WTC11 (cell line): ENCODE data around the gene KCNK7. TPM values are rescaled to one million over a fixed set of nuclear protein-coding genes. Genes with fewer than 3 reads are reported as not detected.
A peak's percentile ranks its signal among the peaks of the same experiment; 100 is the strongest.

Experiments
- ATAC-seq: fragments of 200-7000 bp; cut with Tn5 transposase; 2 replicates; pipeline ENCODE4 v1.10.0; 2021; ENCODE audit warnings: mild to moderate bottlenecking, moderate library complexity
- CTCF ChIA-PET: fragments of 300-600 bp; sonication (Branson Sonifier 250); formaldehyde crosslinking; loops from one replicate; lab custom pipeline; 2021; ENCODE audit warnings: antibody characterized with exemption; lab: Charles Lee
- POLR2A ChIA-PET: fragments of 350-600 bp; sonication (Branson Sonifier 250); formaldehyde crosslinking; loops from one replicate; lab custom pipeline; 2021; ENCODE audit warnings: antibody characterized with exemption; lab: Charles Lee
- DNase-seq: peaks from one replicate; pipeline ENCODE4 v3.0.0; 2021; ENCODE audit warnings: low spot score
- H3K27ac Mint-ChIP-seq: 2 replicates; pipeline ENCODE4 v1.8.0; 2021; ENCODE audit warnings: mixed read lengths
- H3K27me3 Mint-ChIP-seq: 2 replicates; pipeline ENCODE4 v1.8.0; 2021; ENCODE audit warnings: low read depth, mild to moderate bottlenecking, moderate library complexity, mixed read lengths
- H3K36me3 Mint-ChIP-seq: 2 replicates; pipeline ENCODE4 v1.8.0; 2021; ENCODE audit warnings: mixed read lengths
- H3K4me1 Mint-ChIP-seq: 2 replicates; pipeline ENCODE4 v1.8.0; 2022; ENCODE audit warnings: mixed read lengths
- H3K4me3 Mint-ChIP-seq: 2 replicates; pipeline ENCODE4 v1.8.0; 2021; ENCODE audit warnings: mild to moderate bottlenecking, moderate library complexity, mixed read lengths
- H3K9me3 Mint-ChIP-seq: 2 replicates; pipeline ENCODE4 v1.8.0; 2021; ENCODE audit warnings: mixed read lengths
- ELF4 ChIP-seq: sonication (generic); formaldehyde crosslinking; IDR thresholded peaks from 2 replicates; pipeline ENCODE4 v1.8.1; 2022; ENCODE audit warnings: low read depth, mild to moderate bottlenecking, moderate library complexity, missing genetic modification reagents
- GABPB1 ChIP-seq: sonication (generic); formaldehyde crosslinking; IDR thresholded peaks from 2 replicates; pipeline ENCODE4 v1.8.1; 2023; ENCODE audit warnings: mild to moderate bottlenecking, missing genetic modification reagents
- HMGA2 ChIP-seq: fragments of 250-450 bp; sonication (Bioruptor Pico); IDR thresholded peaks from 2 replicates; pipeline ENCODE4 v1.4.0; 2021; ENCODE audit warnings: mild to moderate bottlenecking, moderate library complexity
- MYBL2 ChIP-seq: sonication (generic); formaldehyde crosslinking; IDR thresholded peaks from 2 replicates; pipeline ENCODE4 v1.8.1; 2023; ENCODE audit warnings: mild to moderate bottlenecking, moderate library complexity, missing genetic modification reagents
- NFYB ChIP-seq: sonication (generic); formaldehyde crosslinking; conservative IDR thresholded peaks from 2 replicates; pipeline ENCODE4 v1.8.0; 2022; ENCODE audit warnings: low read depth, missing genetic modification reagents
- SP1 ChIP-seq: sonication (generic); formaldehyde crosslinking; conservative IDR thresholded peaks from 2 replicates; pipeline ENCODE4 v1.8.1; 2022; ENCODE audit warnings: missing genetic modification reagents
- TEAD4 ChIP-seq: sonication (generic); formaldehyde crosslinking; IDR thresholded peaks from 2 replicates; pipeline ENCODE4 v1.8.0; 2022; ENCODE audit warnings: mild to moderate bottlenecking, missing genetic modification reagents
- total RNA-seq: library from RNA; stranded (reverse); gene quantifications from 3 replicates; pipeline ENCODE4 v1.2.3, GENCODE V29; 2021
- TF ChIP-seq, protein P1 (sequence below): sonication (generic); formaldehyde crosslinking; conservative IDR thresholded peaks from 2 replicates; pipeline ENCODE4 v1.8.1; 2023; ENCODE audit warnings: mild to moderate bottlenecking, low read depth, missing genetic modification reagents, moderate library complexity
- TF ChIP-seq, protein P2 (sequence below): sonication (generic); formaldehyde crosslinking; IDR thresholded peaks from 2 replicates; pipeline ENCODE4 v1.8.0; 2023; ENCODE audit warnings: mild to moderate bottlenecking, missing genetic modification reagents
- TF ChIP-seq, protein P3 (sequence below): sonication (generic); formaldehyde crosslinking; IDR thresholded peaks from 2 replicates; pipeline ENCODE4 v1.8.0; 2022; ENCODE audit warnings: mild to moderate bottlenecking, missing genetic modification reagents
- TF ChIP-seq, protein P4 (sequence below): sonication (generic); formaldehyde crosslinking; IDR thresholded peaks from 2 replicates; pipeline ENCODE4 v1.8.0; 2023; ENCODE audit warnings: missing genetic modification reagents
- TF ChIP-seq, protein P5 (sequence below): sonication (generic); formaldehyde crosslinking; IDR thresholded peaks from 2 replicates; pipeline ENCODE4 v1.8.0; 2022; ENCODE audit warnings: mild to moderate bottlenecking, missing genetic modification reagents
- TF ChIP-seq, protein P6 (sequence below): sonication (generic); formaldehyde crosslinking; IDR thresholded peaks from 2 replicates; pipeline ENCODE4 v1.8.1; 2023; ENCODE audit warnings: mild to moderate bottlenecking, missing genetic modification reagents
- TF ChIP-seq, protein P7 (sequence below): fragments of 250-450 bp; sonication (Bioruptor Pico); IDR thresholded peaks from 2 replicates; pipeline ENCODE4 v1.8.0; 2021; ENCODE audit warnings: mild to moderate bottlenecking
- TF ChIP-seq, protein P8 (sequence below): sonication (generic); formaldehyde crosslinking; IDR thresholded peaks from 2 replicates; pipeline ENCODE4 v1.8.0; 2023; ENCODE audit warnings: missing genetic modification reagents, mild to moderate bottlenecking, borderline replicate concordance
- TF ChIP-seq, protein P9 (sequence below): sonication (generic); formaldehyde crosslinking; IDR thresholded peaks from 2 replicates; pipeline ENCODE4 v1.8.1; 2023; ENCODE audit warnings: mild to moderate bottlenecking, missing genetic modification reagents, moderate library complexity

The KCNK7 gene
- total RNA-seq, 1 experiment from 2014 or later = 1.4 TPM

DNA sequence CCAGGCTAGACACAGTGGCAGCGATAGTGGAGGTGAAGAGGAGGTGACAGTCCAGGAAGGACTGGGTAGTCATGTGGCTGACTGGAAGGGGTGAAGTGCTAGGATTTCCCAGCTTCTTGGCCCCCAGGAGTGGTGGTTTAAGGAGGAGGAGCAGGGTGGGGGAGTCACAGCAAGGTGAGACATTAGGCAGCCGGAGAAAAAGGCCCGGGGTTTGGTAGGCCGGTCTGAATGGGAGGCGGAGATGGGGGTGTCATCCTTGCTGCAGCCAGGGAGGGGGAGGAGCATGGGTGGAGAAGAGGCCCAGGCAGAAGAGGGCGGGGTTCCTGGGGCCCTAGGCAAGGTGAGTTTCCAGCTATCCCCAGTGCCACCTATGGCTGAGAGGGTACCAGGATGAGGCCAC is 48.4 kb upstream of the KCNK7 start (continued):
- TF ChIP-seq, protein P1, sequence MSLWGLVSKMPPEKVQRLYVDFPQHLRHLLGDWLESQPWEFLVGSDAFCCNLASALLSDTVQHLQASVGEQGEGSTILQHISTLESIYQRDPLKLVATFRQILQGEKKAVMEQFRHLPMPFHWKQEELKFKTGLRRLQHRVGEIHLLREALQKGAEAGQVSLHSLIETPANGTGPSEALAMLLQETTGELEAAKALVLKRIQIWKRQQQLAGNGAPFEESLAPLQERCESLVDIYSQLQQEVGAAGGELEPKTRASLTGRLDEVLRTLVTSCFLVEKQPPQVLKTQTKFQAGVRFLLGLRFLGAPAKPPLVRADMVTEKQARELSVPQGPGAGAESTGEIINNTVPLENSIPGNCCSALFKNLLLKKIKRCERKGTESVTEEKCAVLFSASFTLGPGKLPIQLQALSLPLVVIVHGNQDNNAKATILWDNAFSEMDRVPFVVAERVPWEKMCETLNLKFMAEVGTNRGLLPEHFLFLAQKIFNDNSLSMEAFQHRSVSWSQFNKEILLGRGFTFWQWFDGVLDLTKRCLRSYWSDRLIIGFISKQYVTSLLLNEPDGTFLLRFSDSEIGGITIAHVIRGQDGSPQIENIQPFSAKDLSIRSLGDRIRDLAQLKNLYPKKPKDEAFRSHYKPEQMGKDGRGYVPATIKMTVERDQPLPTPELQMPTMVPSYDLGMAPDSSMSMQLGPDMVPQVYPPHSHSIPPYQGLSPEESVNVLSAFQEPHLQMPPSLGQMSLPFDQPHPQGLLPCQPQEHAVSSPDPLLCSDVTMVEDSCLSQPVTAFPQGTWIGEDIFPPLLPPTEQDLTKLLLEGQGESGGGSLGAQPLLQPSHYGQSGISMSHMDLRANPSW (CRISPR knock-in tag) = no peak
- TF ChIP-seq, protein P2, sequence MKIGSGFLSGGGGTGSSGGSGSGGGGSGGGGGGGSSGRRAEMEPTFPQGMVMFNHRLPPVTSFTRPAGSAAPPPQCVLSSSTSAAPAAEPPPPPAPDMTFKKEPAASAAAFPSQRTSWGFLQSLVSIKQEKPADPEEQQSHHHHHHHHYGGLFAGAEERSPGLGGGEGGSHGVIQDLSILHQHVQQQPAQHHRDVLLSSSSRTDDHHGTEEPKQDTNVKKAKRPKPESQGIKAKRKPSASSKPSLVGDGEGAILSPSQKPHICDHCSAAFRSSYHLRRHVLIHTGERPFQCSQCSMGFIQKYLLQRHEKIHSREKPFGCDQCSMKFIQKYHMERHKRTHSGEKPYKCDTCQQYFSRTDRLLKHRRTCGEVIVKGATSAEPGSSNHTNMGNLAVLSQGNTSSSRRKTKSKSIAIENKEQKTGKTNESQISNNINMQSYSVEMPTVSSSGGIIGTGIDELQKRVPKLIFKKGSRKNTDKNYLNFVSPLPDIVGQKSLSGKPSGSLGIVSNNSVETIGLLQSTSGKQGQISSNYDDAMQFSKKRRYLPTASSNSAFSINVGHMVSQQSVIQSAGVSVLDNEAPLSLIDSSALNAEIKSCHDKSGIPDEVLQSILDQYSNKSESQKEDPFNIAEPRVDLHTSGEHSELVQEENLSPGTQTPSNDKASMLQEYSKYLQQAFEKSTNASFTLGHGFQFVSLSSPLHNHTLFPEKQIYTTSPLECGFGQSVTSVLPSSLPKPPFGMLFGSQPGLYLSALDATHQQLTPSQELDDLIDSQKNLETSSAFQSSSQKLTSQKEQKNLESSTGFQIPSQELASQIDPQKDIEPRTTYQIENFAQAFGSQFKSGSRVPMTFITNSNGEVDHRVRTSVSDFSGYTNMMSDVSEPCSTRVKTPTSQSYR = no peak
- TF ChIP-seq MYBL2 = no peak

DNA sequence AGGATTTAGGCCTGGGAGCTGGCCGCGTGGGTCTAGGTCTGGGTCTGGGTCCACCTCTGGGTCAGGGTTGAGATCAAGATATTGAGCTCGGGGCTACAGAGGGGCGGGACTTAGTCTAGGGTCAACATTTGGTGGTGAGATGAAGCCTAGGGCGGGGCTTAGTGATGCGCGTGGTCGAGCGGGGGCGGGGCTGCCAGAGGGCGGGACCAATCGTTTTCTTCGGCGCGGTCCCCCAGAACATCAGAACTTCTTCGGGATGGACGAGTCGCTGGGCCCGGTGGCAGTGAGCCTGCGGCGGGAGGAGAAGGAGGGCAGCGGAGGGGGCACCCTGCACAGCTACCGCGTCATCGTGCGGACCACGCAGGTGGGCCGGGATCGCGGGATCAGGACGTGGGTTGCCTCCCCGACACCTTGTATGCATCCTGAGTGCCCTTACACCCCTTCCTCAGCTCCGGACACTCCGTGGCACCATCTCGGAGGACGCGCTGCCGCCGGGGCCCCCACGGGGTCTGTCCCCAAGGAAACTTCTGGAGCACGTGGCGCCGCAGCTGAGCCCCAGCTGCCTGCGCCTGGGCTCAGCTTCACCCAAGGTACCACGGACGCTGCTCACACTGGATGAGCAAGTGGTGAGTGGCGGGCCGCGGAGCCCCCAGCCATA is 46.5 kb upstream of the KCNK7 start:
- peak overlapping the region; percentile 85 for H3K27ac Mint-ChIP-seq
- ATAC-seq = peak; percentile 53
- TF ChIP-seq, protein P3, sequence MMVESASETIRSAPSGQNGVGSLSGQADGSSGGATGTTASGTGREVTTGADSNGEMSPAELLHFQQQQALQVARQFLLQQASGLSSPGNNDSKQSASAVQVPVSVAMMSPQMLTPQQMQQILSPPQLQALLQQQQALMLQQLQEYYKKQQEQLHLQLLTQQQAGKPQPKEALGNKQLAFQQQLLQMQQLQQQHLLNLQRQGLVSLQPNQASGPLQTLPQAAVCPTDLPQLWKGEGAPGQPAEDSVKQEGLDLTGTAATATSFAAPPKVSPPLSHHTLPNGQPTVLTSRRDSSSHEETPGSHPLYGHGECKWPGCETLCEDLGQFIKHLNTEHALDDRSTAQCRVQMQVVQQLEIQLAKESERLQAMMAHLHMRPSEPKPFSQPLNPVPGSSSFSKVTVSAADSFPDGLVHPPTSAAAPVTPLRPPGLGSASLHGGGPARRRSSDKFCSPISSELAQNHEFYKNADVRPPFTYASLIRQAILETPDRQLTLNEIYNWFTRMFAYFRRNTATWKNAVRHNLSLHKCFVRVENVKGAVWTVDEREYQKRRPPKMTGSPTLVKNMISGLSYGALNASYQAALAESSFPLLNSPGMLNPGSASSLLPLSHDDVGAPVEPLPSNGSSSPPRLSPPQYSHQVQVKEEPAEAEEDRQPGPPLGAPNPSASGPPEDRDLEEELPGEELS (CRISPR knock-in tag) = 0 out of 2 replicates have a peak, but pooled peaks have one; percentile 15
- TF ChIP-seq, protein P4, sequence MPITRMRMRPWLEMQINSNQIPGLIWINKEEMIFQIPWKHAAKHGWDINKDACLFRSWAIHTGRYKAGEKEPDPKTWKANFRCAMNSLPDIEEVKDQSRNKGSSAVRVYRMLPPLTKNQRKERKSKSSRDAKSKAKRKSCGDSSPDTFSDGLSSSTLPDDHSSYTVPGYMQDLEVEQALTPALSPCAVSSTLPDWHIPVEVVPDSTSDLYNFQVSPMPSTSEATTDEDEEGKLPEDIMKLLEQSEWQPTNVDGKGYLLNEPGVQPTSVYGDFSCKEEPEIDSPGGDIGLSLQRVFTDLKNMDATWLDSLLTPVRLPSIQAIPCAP (CRISPR knock-in tag) = no peak
- no peak for TF ChIP-seq HMGA2 (CRISPR knock-in tag)
- TF ChIP-seq, protein P5, sequence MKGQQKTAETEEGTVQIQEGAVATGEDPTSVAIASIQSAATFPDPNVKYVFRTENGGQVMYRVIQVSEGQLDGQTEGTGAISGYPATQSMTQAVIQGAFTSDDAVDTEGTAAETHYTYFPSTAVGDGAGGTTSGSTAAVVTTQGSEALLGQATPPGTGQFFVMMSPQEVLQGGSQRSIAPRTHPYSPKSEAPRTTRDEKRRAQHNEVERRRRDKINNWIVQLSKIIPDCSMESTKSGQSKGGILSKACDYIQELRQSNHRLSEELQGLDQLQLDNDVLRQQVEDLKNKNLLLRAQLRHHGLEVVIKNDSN (CRISPR knock-in tag) = no peak
- no peak for TF ChIP-seq TEAD4 (CRISPR knock-in tag)
- TF ChIP-seq, protein P6, sequence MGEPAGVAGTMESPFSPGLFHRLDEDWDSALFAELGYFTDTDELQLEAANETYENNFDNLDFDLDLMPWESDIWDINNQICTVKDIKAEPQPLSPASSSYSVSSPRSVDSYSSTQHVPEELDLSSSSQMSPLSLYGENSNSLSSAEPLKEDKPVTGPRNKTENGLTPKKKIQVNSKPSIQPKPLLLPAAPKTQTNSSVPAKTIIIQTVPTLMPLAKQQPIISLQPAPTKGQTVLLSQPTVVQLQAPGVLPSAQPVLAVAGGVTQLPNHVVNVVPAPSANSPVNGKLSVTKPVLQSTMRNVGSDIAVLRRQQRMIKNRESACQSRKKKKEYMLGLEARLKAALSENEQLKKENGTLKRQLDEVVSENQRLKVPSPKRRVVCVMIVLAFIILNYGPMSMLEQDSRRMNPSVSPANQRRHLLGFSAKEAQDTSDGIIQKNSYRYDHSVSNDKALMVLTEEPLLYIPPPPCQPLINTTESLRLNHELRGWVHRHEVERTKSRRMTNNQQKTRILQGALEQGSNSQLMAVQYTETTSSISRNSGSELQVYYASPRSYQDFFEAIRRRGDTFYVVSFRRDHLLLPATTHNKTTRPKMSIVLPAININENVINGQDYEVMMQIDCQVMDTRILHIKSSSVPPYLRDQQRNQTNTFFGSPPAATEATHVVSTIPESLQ (CRISPR knock-in tag) = no peak
- TF ChIP-seq ELF4 = no peak
- TF ChIP-seq, protein P7, sequence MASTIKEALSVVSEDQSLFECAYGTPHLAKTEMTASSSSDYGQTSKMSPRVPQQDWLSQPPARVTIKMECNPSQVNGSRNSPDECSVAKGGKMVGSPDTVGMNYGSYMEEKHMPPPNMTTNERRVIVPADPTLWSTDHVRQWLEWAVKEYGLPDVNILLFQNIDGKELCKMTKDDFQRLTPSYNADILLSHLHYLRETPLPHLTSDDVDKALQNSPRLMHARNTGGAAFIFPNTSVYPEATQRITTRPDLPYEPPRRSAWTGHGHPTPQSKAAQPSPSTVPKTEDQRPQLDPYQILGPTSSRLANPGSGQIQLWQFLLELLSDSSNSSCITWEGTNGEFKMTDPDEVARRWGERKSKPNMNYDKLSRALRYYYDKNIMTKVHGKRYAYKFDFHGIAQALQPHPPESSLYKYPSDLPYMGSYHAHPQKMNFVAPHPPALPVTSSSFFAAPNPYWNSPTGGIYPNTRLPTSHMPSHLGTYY (CRISPR knock-in tag) = no peak
- TF ChIP-seq, protein P8, sequence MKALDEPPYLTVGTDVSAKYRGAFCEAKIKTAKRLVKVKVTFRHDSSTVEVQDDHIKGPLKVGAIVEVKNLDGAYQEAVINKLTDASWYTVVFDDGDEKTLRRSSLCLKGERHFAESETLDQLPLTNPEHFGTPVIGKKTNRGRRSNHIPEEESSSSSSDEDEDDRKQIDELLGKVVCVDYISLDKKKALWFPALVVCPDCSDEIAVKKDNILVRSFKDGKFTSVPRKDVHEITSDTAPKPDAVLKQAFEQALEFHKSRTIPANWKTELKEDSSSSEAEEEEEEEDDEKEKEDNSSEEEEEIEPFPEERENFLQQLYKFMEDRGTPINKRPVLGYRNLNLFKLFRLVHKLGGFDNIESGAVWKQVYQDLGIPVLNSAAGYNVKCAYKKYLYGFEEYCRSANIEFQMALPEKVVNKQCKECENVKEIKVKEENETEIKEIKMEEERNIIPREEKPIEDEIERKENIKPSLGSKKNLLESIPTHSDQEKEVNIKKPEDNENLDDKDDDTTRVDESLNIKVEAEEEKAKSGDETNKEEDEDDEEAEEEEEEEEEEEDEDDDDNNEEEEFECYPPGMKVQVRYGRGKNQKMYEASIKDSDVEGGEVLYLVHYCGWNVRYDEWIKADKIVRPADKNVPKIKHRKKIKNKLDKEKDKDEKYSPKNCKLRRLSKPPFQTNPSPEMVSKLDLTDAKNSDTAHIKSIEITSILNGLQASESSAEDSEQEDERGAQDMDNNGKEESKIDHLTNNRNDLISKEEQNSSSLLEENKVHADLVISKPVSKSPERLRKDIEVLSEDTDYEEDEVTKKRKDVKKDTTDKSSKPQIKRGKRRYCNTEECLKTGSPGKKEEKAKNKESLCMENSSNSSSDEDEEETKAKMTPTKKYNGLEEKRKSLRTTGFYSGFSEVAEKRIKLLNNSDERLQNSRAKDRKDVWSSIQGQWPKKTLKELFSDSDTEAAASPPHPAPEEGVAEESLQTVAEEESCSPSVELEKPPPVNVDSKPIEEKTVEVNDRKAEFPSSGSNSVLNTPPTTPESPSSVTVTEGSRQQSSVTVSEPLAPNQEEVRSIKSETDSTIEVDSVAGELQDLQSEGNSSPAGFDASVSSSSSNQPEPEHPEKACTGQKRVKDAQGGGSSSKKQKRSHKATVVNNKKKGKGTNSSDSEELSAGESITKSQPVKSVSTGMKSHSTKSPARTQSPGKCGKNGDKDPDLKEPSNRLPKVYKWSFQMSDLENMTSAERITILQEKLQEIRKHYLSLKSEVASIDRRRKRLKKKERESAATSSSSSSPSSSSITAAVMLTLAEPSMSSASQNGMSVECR (CRISPR knock-in tag) = no peak
- no peak for TF ChIP-seq GABPB1 (CRISPR knock-in tag)
- TF ChIP-seq SP1 (CRISPR knock-in tag) = peak; percentile 51; the same call in 1 of the 2 replicates
- TF ChIP-seq, protein P9, sequence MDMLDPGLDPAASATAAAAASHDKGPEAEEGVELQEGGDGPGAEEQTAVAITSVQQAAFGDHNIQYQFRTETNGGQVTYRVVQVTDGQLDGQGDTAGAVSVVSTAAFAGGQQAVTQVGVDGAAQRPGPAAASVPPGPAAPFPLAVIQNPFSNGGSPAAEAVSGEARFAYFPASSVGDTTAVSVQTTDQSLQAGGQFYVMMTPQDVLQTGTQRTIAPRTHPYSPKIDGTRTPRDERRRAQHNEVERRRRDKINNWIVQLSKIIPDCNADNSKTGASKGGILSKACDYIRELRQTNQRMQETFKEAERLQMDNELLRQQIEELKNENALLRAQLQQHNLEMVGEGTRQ = 0 out of 2 replicates have a peak, but pooled peaks have one; percentile 25
- peak; percentile 54 for TF ChIP-seq NFYB (CRISPR knock-in tag)

More for the DNA sequence above, 46.5 kb upstream of the KCNK7 start:
- peaks cover 3% of the 10 kb centered on the region for H3K36me3 Mint-ChIP-seq
- CTCF ChIA-PET = interaction anchor here (0.6 to 2.8 kb wide), 16 partner anchors 9 to 287 kb away, joined by 3 to 13 read pairs (median 4); partner anchors contain the start of genes KAT5, MUS81 and ZNRD2
- H3K4me3 Mint-ChIP-seq = peak overlapping the region; percentile 69
- peaks cover 34% of the 10 kb centered on the region for H3K4me1 Mint-ChIP-seq
- H3K27me3 Mint-ChIP-seq = no peaks in the 10 kb centered on the region
- no peaks in the 10 kb centered on the region for H3K9me3 Mint-ChIP-seq
- peak; percentile 87 for DNase-seq
- POLR2A ChIA-PET = interaction anchor here (1.4 to 1.8 kb wide), 2 partner anchors 11 to 142 kb away, joined by 3 to 9 read pairs; no protein-coding TSS in a partner anchor
